HG03378 (cell line): ENCODE data around the gene DTNA.

Experiments
- ATAC-seq: cut with Tn5 transposase; IDR thresholded peaks from one replicate; pipeline ENCODE4 v1.9.1; 2021; ENCODE audit warnings: mild to moderate bottlenecking, moderate library complexity; ENCODE audit not compliant: unreplicated experiment

The DTNA gene

GRCh38 chr18:34805103-34805877 is 95.2 kb downstream of the DTNA start:
- no peak for ATAC-seq

- ATAC-seq = no peak
Observed at GRCh38 chr18:34805878-34806351, 95.8 kb downstream of the DTNA start.

- ATAC-seq = no peak
Observed at GRCh38 chr18:34806527-34806926, 96.4 kb downstream of the DTNA start.

- ATAC-seq = no peak
Observed at GRCh38 chr18:34807106-34807796, 97.2 kb downstream of the DTNA start.

- no peak for ATAC-seq
Observed at GRCh38 chr18:34808389-34808788, 98.3 kb downstream of the DTNA start.

- ATAC-seq = no peak
Observed at GRCh38 chr18:34809451-34810072, 99.5 kb downstream of the DTNA start.

GRCh38 chr18:34816183-34816582 is 106.1 kb downstream of the DTNA start:
- no peak for ATAC-seq

GRCh38 chr18:34817636-34818035 is 107.5 kb downstream of the DTNA start:
- ATAC-seq = no peak

- no peak for ATAC-seq
Observed at GRCh38 chr18:34818064-34818463, 108.0 kb downstream of the DTNA start.

- no peak for ATAC-seq
Observed at GRCh38 chr18:34820360-34821065, 110.4 kb downstream of the DTNA start.

- no peak for ATAC-seq
Observed at GRCh38 chr18:34821669-34822210, 111.6 kb downstream of the DTNA start.

- no peak for ATAC-seq
Observed at GRCh38 chr18:34828093-34828492, 118.0 kb downstream of the DTNA start.

- ATAC-seq = no peak
Observed at GRCh38 chr18:34834897-34835296, 124.8 kb downstream of the DTNA start.

GRCh38 chr18:34835466-34835865 is 125.4 kb downstream of the DTNA start:
- ATAC-seq = no peak

- ATAC-seq = no peak
Observed at GRCh38 chr18:34837769-34838272, 127.7 kb downstream of the DTNA start.

GRCh38 chr18:34838669-34839068 is 128.6 kb downstream of the DTNA start:
- no peak for ATAC-seq

- ATAC-seq = no peak
Observed at GRCh38 chr18:34840256-34840826, 130.2 kb downstream of the DTNA start.

GRCh38 chr18:34841891-34842290 is 131.8 kb downstream of the DTNA start:
- no peak for ATAC-seq

- ATAC-seq = no peak
Observed at GRCh38 chr18:34844072-34844471, 134.0 kb downstream of the DTNA start.

- no peak for ATAC-seq
Observed at GRCh38 chr18:34844732-34845459, 134.8 kb downstream of the DTNA start.
